Mucosa of rectum (tissue), 2 donors: ENCODE results near the gene FLYWCH2.

Source experiments
- H3K27ac ChIP-seq, 2 donors: one replicate each; pipeline ENCODE4 v1.7.0; 2013; ENCODE audit warnings: inconsistent platforms in 2 of 2, low read depth in 2 of 2, low read length in 2 of 2
- H3K27me3 ChIP-seq, 2 donors: one replicate each; pipeline ENCODE4 v1.7.0; 2013; ENCODE audit warnings: low read length in 2 of 2; ENCODE audit not compliant: control insufficient read depth in 2 of 2, insufficient read depth in 2 of 2
- H3K36me3 ChIP-seq, 2 donors: one replicate each; pipeline ENCODE4 v1.7.0; 2013; ENCODE audit warnings: low read length in 2 of 2; ENCODE audit not compliant: control insufficient read depth in 2 of 2, insufficient read depth in 2 of 2
- H3K4me1 ChIP-seq, 2 donors: one replicate each; pipeline ENCODE4 v1.7.0; 2013; ENCODE audit warnings: low read length in 2 of 2, mild to moderate bottlenecking in 1 of 2; ENCODE audit not compliant: control insufficient read depth in 2 of 2, insufficient read depth in 2 of 2
- H3K4me3 ChIP-seq, 2 donors: one replicate each; pipeline ENCODE4 v1.7.0; 2013; ENCODE audit warnings: low read length in 2 of 2
- H3K9ac ChIP-seq, 2 donors: one replicate each; pipeline ENCODE4 v1.7.0; 2013; ENCODE audit warnings: low read length in 2 of 2, low read depth in 1 of 2, mild to moderate bottlenecking in 1 of 2
- H3K9me3 ChIP-seq, 2 donors: one replicate each; pipeline ENCODE4 v1.7.0; 2013; ENCODE audit warnings: low read length in 2 of 2; ENCODE audit not compliant: control insufficient read depth in 2 of 2
- donor health status: healthy.
- donor health status: Normal muscosa, but diverticular disease.

FLYWCH2 gene

DNA sequence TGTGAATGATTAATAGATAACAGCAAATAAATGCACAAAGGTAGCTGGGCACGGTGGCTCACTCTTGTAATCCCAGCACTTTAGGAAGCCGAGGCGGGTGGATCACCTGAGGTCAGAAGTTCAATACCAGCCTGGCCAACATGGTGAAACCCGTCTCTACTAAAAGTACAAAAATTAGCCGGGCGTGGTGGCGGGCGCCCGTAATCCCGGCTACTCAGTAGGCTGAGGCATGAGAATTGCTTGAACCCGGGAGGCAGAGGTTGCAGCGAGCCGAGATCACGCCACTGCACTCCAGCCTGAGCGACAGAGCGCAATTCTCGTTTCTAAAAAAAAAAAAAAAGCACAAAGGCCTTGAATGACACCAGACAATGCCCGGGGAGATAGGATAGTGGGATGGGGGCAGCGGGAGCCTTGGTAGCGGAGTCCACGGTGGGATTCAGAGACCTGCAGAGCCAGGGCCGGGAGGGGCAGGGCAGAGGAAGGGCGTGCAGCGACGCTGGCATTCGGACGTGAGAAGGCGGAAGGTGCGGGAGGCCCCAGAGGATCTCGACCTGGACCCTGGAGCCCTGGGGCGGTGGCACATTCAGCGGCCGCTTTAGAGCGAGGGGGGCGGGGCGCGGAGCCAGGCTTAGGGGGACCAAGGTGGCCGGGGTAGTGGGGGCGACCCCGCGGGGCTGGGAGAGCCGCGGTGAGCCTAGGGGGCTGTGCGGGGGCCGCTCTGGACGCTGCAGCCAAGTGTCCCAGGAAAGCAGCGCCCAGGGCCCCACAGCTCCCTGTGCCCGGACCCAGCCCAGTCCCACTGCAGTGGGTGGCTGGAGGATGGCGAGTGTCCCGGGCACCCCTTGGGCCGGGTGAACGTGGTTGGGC, 999 bp upstream of the FLYWCH2 start:
- Histone ChIP-seq H3K4me1 (peaks cover 6 to 12% of the 10 kb centered on the region in 2 donors), H3K9ac (peak overlapping the region; percentile 56 to 93), H3K4me3 (peak overlapping the region; percentile 90 to 94), H3K9me3 (no peaks in the 10 kb centered on the region), H3K27me3 (no peaks in the 10 kb centered on the region), H3K27ac (peak overlapping the region; percentile 96 to 97), H3K36me3 (no peaks in the 10 kb centered on the region)

DNA sequence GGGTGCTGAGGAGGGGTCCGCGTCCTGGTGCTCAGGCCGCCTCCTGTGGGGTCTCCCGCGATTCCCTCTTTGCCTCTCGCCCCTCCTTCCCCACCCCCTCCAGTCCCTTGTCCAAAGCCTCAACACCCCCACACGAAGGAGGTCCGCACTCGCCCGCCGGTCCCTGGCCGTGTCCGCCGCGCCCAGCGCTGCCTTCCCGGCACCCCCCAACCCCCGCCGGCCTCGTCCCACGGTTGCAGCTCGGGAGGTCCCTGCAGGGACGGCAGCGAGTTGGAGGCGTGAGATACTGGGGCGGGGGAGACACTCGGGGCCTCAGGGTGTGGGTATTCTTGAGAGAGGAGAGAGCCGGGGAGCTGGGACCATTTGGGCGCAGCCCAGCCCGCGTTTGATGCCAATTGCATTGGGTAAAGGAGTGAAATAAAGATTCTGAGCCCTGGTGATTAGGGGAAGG, 468 bp downstream of the FLYWCH2 start:
- Histone ChIP-seq H3K4me1 (peaks cover 6 to 12% of the 10 kb centered on the region in 2 donors), H3K27me3 (no peaks in the 10 kb centered on the region), H3K4me3 (peak overlapping the region; percentile 90 to 94), H3K9ac (peak overlapping the region; percentile 86 to 93), H3K27ac (peak overlapping the region; percentile 96 to 97), H3K36me3 (no peaks in the 10 kb centered on the region), H3K9me3 (no peaks in the 10 kb centered on the region)

DNA sequence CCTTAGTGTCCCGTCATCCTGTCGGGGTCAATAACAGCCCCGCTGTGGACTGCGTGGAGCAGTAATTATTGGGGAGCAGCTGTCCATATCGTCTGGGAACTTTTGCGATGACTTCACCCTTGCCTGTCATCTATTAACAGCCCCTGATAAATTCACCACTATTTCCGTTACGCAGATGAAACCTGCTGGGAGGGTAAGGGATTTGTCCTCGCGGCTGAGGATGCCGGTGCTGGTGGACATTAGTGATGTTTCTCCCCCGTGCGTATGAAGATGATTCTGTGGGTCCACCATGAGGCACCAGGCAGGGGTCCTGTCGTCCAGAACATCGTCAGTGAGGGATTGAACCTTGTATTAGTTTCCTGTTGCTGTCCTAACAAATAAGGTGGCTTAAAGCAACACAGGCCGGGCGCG, 1.0 kb downstream of the FLYWCH2 start:
- Histone ChIP-seq H3K27ac (peak overlapping the region in 1 of 2 donors; percentile 96), H3K27me3 (no peaks in the 10 kb centered on the region), H3K36me3 (no peaks in the 10 kb centered on the region), H3K4me1 (peaks cover 6 to 12% of the 10 kb centered on the region in 2 donors), H3K9me3 (no peaks in the 10 kb centered on the region), H3K4me3 (peak overlapping the region; percentile 90 to 94), H3K9ac (peak overlapping the region; percentile 86 to 93)

DNA sequence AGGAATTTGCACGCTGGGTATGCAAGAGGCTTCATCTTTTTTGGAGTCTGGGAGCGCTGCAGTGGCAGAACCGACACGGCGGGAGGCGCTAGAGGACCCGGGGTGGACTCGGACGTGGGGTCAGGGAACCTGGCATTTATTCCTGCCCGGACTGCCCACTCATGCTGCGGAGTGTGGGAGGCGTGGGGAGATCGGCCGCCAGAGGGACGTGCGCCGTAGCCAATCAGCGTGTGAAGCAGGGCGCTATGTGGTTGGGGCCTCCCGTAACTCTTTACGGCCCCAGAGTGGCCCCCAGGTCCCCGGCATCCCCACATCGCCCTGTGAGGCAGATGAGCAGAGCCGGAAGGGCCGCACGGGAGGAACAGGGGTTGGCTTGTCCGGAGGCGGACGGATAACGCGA, 11.2 kb downstream of the FLYWCH2 start:
- Histone ChIP-seq H3K4me3 (no peak overlapping the region), H3K9me3 (no peaks in the 10 kb centered on the region), H3K36me3 (peaks cover 0 to 7% of the 10 kb centered on the region in 2 donors), H3K9ac (no peak overlapping the region), H3K4me1 (no peaks in the 10 kb centered on the region), H3K27me3 (no peaks in the 10 kb centered on the region), H3K27ac (no peak overlapping the region)

DNA sequence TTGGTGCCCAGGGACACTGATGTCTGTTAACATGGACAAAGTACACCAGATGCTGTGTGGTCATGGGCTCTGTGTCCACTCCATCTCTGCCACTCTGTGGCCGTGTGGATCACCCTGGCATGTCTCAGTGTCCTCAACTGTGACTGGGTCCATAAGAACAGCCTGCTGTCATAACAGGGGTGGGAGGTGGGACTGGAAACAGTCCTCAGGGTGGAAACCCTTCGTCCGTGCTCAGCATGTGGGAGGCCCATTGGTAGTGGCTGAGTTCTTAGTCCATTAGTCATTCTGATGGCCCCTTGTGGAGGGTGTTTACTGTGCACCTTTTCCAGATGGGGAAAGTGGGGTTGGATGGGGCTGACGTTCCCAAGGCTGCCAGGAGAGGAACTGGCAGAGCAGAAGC, 12.8 kb downstream of the FLYWCH2 start:
- H3K27me3 ChIP-seq = no peaks in the 10 kb centered on the region
- H3K9me3 ChIP-seq = no peaks in the 10 kb centered on the region

DNA sequence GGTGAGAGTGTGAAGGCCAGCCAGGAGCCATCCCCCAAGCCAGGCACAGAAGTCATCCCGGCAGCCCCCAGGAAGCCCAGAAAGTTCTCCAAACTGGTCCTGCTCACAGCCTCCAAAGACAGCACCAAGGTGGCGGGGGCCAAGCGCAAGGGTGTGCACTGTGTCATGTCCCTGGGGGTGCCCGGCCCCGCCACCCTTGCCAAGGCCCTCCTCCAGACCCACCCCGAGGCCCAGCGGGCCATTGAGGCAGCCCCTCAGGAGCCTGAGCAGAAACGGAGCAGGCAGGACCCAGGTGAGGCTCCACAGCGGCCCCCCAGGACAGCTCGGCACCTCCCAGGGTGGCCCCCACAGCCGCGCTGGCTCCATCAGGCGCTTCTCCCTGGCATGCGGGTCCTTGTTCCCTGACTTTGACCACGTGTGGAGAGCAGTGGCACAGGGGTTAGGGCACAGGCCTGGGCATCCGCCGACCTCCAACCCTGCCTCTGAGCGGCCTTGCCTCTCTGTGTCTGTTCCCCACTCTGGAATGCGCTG, 13.5 kb downstream of the FLYWCH2 start:
- H3K36me3 ChIP-seq = peaks cover 0 to 7% of the 10 kb centered on the region in 2 donors
- H3K4me1 ChIP-seq = no peaks in the 10 kb centered on the region
- no peak overlapping the region for H3K9ac ChIP-seq
- H3K27me3 ChIP-seq = no peaks in the 10 kb centered on the region
- no peaks in the 10 kb centered on the region for H3K9me3 ChIP-seq
- H3K27ac ChIP-seq = no peak overlapping the region
- no peak overlapping the region for H3K4me3 ChIP-seq

More for the DNA sequence above, 12.8 kb downstream of the FLYWCH2 start:
- H3K4me1 ChIP-seq = no peaks in the 10 kb centered on the region
- H3K9ac ChIP-seq = no peak overlapping the region
- no peak overlapping the region for H3K4me3 ChIP-seq
- peaks cover 0 to 7% of the 10 kb centered on the region in 2 donors for H3K36me3 ChIP-seq
- H3K27ac ChIP-seq = no peak overlapping the region

DNA sequence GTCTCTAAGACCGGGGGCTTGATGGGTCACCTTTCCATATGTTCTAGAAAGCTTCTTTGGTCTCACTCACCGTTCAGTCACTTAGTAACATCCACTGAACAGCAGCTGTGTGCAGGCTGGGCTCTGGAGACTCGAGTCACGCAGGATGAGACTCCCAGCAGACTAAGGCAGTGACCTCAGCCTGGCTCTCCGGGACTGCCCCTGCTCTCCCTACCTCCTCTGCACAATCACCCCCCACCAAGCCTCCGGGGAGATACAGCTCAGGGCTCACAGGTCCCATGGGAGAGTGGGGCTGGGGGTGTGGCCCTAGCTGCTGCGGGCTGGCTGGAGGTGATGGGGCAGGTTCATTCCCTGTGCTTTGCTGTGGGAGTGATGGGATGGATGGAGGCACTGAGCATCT, 14.1 kb downstream of the FLYWCH2 start:
- Histone ChIP-seq H3K9ac (no peak overlapping the region), H3K9me3 (no peaks in the 10 kb centered on the region), H3K4me1 (no peaks in the 10 kb centered on the region), H3K27ac (no peak overlapping the region), H3K4me3 (no peak overlapping the region), H3K27me3 (no peaks in the 10 kb centered on the region), H3K36me3 (peaks cover 0 to 7% of the 10 kb centered on the region in 2 donors)

DNA sequence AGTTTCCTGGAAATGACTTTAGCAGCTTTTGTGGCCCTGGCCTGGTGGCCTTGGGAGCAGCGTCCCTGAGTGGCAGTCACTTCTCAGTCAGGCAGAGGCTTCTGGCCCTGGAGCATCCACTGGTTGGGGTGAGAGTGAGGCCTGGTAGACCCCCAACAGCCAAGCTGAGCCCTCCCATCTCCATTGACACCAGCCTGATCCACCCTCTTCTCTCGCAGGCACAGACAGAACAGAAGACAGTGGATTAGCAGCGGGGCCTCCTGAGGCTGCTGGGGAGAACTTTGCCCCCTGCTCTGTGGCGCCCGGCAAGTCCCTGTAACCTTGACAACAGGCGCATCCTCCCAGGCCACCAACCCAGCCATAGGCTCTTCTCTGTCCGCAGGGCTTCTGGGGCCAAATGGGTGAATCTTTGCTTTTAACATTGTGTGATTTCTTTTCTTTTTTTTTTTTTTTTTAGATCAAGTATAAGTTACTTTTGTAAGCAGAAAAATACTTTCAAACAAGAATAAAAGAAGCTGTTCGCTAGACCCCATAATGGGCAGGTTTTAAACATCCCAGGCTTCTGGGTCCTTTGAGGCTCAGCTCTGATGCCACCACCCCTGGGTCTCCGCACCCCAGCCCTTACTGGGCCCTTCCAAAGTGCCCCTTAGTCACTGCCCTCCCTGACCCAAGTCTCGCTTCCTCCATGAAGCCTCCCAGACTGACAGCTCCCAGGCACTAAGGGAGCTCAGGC, 16.0 kb downstream of the FLYWCH2 start:
- peaks cover 0 to 7% of the 10 kb centered on the region in 2 donors for H3K36me3 ChIP-seq
- H3K27me3 ChIP-seq = no peaks in the 10 kb centered on the region
- H3K4me3 ChIP-seq = no peak overlapping the region
- H3K9me3 ChIP-seq = no peaks in the 10 kb centered on the region
- H3K27ac ChIP-seq = no peak overlapping the region
- no peak overlapping the region for H3K9ac ChIP-seq
- peaks cover 4% of the 10 kb centered on the region in 2 donors for H3K4me1 ChIP-seq

DNA sequence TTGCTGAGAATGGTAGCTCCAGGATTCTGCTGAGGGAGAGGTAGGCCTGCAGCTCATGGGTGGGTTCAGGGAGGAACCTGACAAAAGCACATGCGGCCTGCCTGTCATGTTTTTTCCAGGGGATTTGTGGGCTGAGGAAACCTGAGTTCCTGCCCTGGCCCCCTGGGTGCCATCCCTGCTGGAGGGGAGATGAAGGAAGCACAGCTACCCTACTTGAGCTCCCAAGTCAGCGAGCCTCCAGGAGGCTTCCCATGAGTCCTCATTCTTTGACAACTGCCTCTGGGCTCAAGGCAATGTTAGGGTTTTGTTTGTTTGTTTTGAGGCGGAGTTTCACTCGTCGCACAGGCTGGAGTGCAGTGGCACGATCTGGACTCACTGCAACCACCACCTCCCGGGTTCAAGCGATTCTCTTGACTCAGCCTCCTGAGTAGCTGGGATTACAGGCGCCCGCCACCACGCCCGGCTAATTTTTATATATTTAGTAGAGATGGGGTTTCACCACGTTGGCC, 16.6 kb downstream of the FLYWCH2 start:
- H3K9ac ChIP-seq = no peak overlapping the region
- no peak overlapping the region for H3K27ac ChIP-seq
- H3K9me3 ChIP-seq = no peaks in the 10 kb centered on the region
- H3K4me3 ChIP-seq = no peak overlapping the region
- H3K36me3 ChIP-seq = peaks cover 0 to 7% of the 10 kb centered on the region in 2 donors
- H3K4me1 ChIP-seq = peaks cover 4 to 5% of the 10 kb centered on the region in 2 donors
- no peaks in the 10 kb centered on the region for H3K27me3 ChIP-seq
